NCI-H226 (cell line): ENCODE results near the gene NCR1.
"Not testable (repeated sequence)": the region's sequence is repeated elsewhere in the genome, so short reads cannot be mapped to it uniquely, and the experiment has no call there.

ENCODE experiments used
- DNase-seq: peaks from one replicate; pipeline ENCODE4 v3.0.0-alpha.2; 2015

Gene NCR1

DNA sequence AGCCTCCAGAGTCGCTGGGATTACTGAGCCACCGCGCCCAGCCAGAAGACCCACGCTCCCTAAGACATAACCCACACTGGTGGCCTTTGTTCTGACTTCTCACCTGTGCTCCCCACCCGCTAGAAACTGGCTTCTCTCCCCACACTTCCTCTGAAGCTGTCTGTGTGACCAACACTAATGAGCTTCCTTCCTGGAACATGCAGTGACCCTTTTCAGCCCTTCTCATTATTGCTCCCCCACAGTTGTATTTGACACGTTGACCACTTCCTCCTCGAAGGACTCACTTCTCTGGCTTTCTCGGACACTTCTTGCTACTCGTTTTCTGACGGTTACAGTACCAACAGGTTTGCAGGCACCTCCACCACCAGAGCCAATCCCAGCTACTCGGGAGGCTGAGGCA, 10.9 kb downstream of the NCR1 start:
- no peak for DNase-seq

DNA sequence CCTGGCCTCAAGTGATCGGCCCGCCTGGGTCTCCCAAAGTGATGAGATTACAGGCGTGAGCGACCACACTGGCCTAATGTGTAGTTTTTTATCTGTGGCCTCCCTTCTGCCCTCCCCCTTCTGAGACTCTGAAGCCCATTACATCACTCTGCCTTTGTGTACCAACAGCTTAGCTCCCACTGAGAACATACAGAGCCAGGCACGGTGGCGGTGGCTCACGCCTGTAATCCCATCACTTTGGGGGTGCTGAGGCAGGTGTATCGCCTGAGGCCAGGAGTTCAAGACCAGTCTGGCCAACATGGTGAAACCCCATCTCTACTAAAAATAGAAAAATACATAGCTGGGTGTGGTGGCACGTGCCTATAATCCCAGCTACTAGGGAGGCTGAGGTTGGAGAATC, 12.6 kb downstream of the NCR1 start:
- DNase-seq: no peak

- not testable (repeated sequence) for DNase-seq
Observed at GRCh38 chr19:54919646-54920563, 14.0 kb downstream of the NCR1 start.

DNA sequence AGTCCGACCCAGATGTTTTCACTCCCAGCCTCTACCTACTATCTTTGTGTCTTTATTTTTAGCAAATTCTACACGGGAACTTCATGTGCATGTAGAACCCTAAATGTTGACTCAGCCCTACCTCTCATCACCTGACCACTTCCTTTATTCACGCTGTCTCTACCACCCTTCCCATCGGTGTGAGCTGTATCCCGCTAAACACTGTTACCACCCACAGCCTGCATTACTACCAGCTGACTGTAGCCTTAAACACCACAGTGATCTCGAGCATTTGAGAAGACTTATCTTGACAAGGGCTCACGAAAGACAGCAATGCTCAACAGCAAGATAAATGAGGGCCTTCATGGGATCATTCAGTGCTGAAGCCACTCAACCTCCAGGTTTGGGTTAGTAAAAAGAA, 15.1 kb downstream of the NCR1 start:
- no peak for DNase-seq

DNA sequence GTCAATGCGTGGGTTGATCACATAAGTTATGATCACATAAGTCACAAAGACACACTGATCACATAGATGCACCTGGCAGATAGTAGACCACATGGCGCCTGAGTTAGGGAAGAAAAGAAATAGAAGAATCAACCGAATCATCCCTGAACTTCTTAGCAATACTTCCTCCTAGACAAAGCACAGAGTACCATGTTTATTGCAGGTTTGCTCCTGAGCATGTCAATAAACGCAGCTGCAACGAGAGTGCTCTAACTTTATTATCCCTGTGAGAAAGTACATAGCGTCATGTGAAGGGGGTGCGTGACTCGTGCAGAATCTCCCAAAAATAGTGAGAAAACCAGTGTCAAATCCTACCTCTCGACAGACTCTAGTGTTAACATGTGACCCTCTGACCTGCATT, 17.3 kb downstream of the NCR1 start:
- DNase-seq: no peak

DNA sequence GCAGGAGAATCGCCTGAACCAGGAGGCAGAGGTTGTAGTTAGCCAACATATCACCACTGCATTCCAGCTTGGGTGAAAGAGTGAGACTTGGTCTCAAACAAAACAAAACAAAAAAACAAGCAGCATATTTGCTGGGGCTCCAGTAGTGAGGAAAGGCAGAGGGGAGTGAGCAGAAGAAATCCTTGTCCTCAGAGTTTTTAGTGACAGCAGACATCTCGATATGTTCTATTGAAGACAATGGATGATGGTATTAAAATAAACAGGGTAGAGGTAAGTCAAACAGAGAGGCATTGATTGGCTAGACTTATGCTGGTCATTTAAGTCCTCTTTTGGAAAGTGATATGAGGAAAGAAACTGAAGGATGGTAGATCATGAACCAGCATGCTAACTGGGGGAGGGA, 22.4 kb downstream of the NCR1 start:
- no peak for DNase-seq

GRCh38 chr19:54937926-54938325, 32.0 kb downstream of the NCR1 start:
- DNase-seq: no peak

DNA sequence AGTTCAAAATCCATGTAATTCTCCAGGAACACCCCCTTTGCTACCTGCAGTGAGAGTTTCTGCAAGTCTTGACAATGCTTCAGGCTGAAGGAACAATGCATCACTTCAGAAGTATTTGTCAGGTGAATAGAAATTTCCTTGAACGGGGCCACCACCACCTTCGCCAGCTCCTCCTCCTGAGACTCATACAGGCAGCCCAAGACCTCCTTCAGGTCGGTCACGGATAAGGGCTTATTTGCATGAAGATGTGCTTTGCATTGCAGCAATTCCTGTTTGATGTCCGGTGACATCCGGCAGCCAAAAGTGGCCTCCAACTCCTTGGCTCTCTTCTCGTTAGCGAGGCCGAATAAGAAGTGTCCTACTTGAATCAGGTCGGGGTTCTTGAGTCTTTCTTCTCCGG, 33.0 kb downstream of the NCR1 start:
- DNase-seq: no peak

- not testable (repeated sequence) for DNase-seq
Observed at GRCh38 chr19:54939538-54939937, 33.6 kb downstream of the NCR1 start.

DNA sequence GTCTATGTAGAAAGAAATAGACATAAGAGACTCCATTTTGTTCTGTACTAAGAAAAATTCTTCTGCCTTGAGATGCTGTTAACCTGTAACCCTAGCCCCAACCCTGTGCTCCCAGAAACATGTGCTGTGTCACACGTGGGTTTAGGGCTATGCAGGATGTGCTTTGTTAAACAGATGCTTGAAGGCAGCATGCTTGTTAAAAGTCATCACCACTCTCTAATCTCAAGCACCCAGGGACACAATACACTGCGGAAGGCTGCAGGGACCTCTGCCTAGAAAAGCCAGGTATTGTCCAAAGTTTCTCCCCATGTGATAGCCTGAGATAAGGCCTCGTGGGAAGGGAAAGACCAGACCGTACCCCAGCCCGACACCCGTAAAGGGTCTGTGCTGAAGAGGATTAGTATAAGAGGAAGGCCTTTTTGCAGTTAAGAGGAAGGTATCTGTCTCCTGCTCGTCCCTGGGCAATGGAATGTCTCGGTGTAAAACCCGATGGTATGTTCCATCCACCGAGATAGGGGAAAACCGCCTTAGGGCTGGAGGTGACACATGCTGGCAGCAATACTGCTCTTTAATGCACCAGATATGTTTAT, 37.9 kb downstream of the NCR1 start:
- not testable (repeated sequence) for DNase-seq

DNA sequence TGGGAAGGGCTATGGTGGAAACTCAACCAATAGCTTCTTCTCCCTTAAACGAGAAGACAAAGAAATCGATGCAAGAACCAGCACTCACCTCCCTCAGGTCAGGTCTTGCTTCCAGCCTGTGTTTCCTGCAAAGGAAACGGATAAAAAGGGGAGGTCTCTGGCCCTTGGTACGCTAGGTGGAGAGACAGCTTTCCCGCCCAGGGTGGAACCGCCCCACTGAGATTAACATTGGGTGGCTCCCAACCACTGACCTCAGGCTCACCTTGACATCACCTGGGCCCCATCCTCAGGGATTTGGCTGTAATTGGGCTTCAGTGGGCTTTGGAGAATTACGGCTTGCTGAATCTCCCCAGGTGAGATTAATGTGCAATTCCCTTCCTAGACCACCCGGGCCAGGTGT, 41.4 kb downstream of the NCR1 start, which contains the start of gene NLRP7:
NLRP7 (minus strand) TSS at position 150 of the 400 bp plus-strand sequence.
- no peak for DNase-seq

- no peak for DNase-seq
Observed at GRCh38 chr19:54949412-54949811, 43.5 kb downstream of the NCR1 start.

- DNase-seq: not testable (repeated sequence)
Observed at GRCh38 chr19:54950580-54950979, 44.6 kb downstream of the NCR1 start.

DNA sequence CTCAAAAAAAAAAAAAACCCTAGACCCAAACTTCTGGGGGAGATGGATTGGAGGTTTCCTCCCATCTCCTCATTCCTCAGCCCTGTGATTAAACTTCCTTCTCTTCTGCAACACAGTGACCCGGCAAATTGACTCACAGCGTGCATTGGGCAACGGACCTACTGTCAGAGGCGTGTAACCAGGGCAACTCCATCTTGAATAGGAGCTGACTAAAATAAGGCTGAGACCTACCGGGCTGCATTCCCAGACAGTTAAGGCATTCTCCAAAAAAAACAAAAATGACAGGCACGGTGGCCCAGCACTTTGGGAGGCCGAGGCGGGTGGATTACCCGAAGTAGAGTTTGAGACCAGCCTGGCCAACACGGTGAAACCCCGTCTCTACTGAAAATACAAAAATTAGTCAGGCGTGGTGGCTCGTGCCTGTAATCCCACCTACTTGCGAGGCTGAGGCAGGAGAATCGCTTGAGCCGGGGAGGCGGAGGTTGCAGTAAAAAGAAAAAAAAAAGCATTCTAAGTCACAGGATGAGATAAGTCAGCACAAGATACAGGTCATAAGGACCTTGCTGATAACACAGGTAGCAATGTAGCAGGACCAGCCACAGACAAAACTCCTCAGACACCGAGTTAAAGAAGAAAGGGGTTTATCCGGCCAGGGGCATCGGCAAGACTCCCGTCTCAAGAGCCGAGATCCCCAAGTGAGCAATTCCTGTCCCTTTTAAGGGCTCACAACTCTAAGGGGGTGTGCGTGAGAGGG, 46.8 kb downstream of the NCR1 start:
- peak; percentile 89 for DNase-seq

DNA sequence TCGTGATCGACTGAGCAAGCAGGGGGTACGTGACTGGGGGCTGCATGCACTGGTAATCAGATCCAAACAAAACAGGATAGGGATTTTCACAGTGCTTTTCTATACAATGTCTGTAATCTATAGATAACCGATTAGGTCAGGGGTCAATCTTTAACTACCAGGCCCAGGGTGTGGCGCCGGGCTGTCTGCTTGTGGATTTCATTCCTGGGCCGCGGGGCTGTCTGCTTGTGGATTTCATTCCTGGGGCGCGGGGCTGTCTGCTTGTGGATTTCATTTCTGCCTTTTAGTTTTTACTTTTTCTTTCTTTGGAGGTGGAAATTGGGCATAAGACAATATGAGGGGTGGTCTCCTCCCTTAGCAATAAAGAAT, 47.4 kb downstream of the NCR1 start:
- DNase-seq: not testable (repeated sequence)

DNA sequence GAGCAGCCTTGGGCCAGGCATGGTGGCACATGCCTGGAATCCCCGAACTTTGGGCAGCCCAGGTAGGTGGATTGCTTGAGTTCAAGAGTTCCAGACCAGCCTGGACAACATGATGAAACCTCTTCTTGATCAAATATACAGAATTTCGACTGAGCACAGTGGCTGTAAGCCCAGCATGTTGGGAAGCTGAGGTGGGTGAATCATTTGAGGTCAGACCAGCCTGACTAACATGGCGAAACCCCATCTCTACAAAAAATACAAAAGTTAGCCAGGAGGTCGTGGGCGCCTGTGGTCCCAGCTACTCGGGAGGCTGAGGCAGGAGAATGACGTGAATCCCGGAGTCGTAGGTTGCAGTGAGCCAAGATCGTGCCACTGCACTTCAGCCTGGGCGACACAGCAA, 49.4 kb downstream of the NCR1 start:
- no peak for DNase-seq

DNA sequence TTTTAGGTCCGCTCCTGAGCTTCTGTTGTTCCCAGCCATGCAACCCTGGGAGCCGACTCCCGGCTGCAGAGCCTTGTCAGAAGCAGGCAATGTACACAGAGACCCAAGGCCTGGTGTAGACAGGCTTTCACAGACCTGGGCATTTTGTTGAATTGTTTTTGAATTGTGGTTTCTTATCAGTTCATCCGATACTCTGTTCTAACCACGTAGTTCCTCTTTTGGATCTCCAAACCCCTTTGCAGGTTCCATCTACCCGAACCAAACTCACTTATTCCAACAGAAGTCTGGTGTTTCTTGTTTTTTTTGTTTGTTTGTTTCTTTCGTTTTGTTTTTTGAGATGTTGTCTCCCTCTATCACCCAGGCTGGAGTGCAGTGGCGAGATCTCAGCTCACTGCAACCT, 53.9 kb downstream of the NCR1 start:
- DNase-seq: no peak
